CD4-positive, alpha-beta T cell treated with Interleukin-4 for 1 hour (primary cell): ENCODE data around the gene SEMA4C.

Source experiments
- DNase-seq, 2 donors: peaks; one replicate each; pipeline ENCODE4 v3.0.0-alpha.2; 2020 to 2022

The SEMA4C gene

GRCh38 chr2:96839875-96840850 lies 29.7 kb downstream of the SEMA4C start:
- no peak for DNase-seq

GRCh38 chr2:96839293-96839874 lies 30.5 kb downstream of the SEMA4C start:
- DNase-seq, result peak; percentile 80 to 83

GRCh38 chr2:96838345-96839292 lies 31.3 kb downstream of the SEMA4C start:
- no peak for DNase-seq

- no peak for DNase-seq
These were observed 32.3 kb downstream of the SEMA4C start for GRCh38 chr2:96837575-96837974.

GRCh38 chr2:96835830-96836229 lies 34.0 kb downstream of the SEMA4C start:
- no peak for DNase-seq

GRCh38 chr2:96832754-96833507 lies 36.9 kb downstream of the SEMA4C start:
- no peak for DNase-seq

- no peak for DNase-seq
These were observed 37.5 kb downstream of the SEMA4C start for GRCh38 chr2:96832408-96832753.

GRCh38 chr2:96831679-96832078 lies 38.2 kb downstream of the SEMA4C start:
- no peak for DNase-seq

GRCh38 chr2:96830044-96830562 lies 39.8 kb downstream of the SEMA4C start:
- DNase-seq, result no peak

GRCh38 chr2:96828874-96829273 lies 41.0 kb downstream of the SEMA4C start:
- no peak for DNase-seq

GRCh38 chr2:96828436-96828835 lies 41.4 kb downstream of the SEMA4C start:
- no peak for DNase-seq

- DNase-seq, result no peak
These were observed 43.2 kb downstream of the SEMA4C start for GRCh38 chr2:96826546-96827278.

GRCh38 chr2:96825057-96825456 lies 44.8 kb downstream of the SEMA4C start:
- DNase-seq, result no peak

GRCh38 chr2:96824079-96824870 lies 45.6 kb downstream of the SEMA4C start:
- DNase-seq, result no peak

GRCh38 chr2:96823198-96823597 lies 46.7 kb downstream of the SEMA4C start:
- DNase-seq, result no peak

GRCh38 chr2:96822786-96823185 lies 47.1 kb downstream of the SEMA4C start:
- DNase-seq, result no peak

- no peak for DNase-seq
These were observed 48.7 kb downstream of the SEMA4C start for GRCh38 chr2:96821113-96821675.

- no peak for DNase-seq
These were observed 49.9 kb downstream of the SEMA4C start for GRCh38 chr2:96819876-96820511.

- DNase-seq, result no peak
These were observed 50.6 kb downstream of the SEMA4C start for GRCh38 chr2:96819128-96819875.
